ENCODE data around the gene ZFTA.

ZFTA gene

GRCh38 chr11:63745304-63746170 is 23.0 kb downstream of the ZFTA start:
- DNase-seq = no peak

DNA sequence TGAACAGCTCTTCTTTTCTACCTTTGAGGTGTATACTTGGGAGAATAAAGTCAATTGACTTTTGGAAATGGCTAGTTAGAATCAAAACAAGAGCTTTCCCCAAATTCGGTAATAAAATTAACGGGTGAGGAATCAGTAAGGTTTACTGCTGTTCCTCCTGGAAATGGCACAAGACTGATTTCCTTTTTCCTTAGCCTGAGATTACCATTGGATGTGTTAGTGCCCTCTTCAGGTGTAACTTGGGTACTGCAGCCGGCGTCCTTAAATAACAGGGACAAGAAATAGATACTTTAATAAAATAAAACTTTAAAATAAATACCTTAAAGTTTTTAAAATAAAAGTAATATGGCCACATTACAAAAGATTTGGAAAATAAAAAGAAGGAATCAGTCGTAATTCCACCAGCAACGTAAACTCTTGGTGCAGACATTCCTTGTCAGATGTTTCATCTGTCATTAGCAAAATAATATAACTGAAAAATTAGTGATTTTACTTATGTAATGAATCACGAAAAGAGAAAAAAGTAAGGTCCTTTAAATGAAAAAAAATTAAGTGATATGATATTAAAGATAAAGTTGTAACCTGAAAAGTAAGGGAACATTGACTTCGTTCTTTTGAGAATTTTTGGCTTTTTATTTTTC is 29.7 kb downstream of the ZFTA start:
- peak; percentile 25 to 58 for DNase-seq

DNA sequence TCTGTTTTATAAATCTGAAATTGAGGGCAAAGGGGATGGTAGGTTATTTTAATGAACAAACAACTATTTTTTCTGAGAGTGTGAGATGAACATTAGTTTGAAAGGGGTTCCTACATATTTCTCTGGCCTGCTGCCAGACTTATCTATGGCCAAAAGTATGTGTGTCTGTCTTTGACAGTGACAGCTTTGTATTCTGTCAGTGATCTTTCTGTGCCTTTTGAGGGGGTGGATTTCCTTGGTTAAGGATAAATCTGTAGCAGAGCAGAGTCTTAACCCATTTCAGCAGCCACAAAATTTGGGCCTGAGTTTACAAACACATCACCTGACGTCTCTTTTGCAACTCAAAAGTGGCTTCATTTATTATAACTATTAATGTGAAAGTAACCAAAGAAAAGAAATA is 30.9 kb downstream of the ZFTA start:
- DNase-seq = no peak

DNA sequence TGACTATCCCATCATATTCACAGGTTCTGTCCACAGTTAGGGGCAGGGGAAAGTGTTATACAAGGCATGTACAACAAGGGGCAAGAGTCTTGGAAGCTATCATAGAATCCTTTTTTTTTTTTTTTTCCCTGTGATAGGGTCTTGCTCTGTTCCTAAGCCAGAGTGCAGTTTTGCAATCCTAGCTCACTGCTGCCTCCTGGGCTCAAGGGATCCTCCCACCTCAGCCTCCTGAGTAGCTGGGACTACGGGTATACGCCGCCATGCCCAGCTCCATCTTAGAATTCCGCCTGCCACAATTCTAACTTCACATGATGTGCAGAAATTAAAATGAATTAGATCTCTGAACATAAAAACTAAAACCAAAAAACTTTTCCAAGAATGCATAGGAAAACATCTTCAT is 31.7 kb downstream of the ZFTA start:
- no peak for DNase-seq

- DNase-seq = no peak
Measured at GRCh38 chr11:63729326-63729725, 39.2 kb downstream of the ZFTA start.

GRCh38 chr11:63720611-63721010 is 48.0 kb downstream of the ZFTA start:
- no peak for DNase-seq

DNA sequence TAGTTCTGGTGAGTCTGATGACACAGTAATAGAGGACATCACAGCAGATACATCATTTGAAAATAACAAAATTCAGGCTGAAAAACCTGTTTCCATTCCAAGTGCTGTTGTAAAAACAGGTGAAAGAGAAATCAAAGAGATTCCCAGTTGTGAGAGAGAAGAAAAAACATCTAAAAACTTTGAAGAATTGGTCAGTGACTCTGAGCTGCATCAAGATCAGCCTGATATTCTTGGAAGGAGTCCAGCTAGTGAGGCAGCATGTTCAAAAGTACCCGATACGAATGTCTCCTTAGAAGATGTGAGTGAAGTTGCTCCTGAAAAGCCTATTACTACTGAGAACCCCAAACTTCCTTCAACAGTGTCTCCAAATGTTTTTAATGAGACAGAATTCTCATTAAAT is 48.6 kb downstream of the ZFTA start:
- no peak for DNase-seq

DNA sequence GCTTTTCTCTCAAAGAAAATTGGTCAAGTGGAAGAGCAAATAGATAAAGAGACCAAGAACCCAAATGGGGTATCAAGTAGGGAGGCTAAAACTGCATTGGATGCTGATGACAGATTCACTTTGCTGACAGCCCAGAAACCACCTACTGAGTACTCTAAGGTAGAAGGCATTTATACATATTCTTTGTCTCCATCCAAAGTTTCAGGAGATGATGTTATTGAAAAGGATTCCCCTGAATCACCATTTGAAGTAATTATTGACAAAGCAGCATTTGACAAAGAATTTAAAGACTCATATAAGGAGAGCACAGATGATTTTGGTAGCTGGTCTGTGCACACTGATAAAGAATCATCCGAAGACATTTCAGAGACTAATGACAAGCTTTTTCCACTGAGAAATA is 49.6 kb downstream of the ZFTA start:
- DNase-seq = no peak
